H1 (cell line): ENCODE measurements around the gene CSF3R.

Source experiments
- CHD2 ChIP-seq: IDR thresholded peaks from 2 replicates; pipeline ENCODE4 v1.6.1; 2012; ENCODE audit warnings: low read length, improper control_type of control experiment
- JUND ChIP-seq: IDR thresholded peaks from 2 replicates; pipeline ENCODE4 v1.6.1; 2011; ENCODE audit warnings: mild to moderate bottlenecking, improper control_type of control experiment, low read length
- MAFK ChIP-seq: IDR thresholded peaks from 2 replicates; pipeline ENCODE4 v1.6.1; 2012; ENCODE audit warnings: low read depth, mild to moderate bottlenecking, improper control_type of control experiment, low read length
- POLR2AphosphoS5 ChIP-seq: IDR thresholded peaks from 2 replicates; pipeline ENCODE4 v1.6.1; 2011; ENCODE audit warnings: low read depth, low read length
- RAD21 ChIP-seq, 2 experiments: IDR thresholded peaks in 1 of 2; conservative IDR thresholded peaks in 1 of 2; 2 replicates each; pipeline ENCODE4 v1.6.1; 2011; ENCODE audit warnings: low read depth in 2 of 2, low read length in 2 of 2, improper control_type of control experiment in 1 of 2, inconsistent platforms in 1 of 2, mild to moderate bottlenecking in 1 of 2, moderate library complexity in 1 of 2
- SIRT6 ChIP-seq: IDR thresholded peaks from one replicate; pipeline ENCODE4 v1.7.1; 2012; ENCODE audit warnings: low read length, inconsistent platforms
- SRF ChIP-seq: IDR thresholded peaks from 2 replicates; pipeline ENCODE4 v1.6.1; 2011; ENCODE audit warnings: mild to moderate bottlenecking, low read depth, low read length, moderate library complexity
- SUZ12 ChIP-seq: fragments of 200-600 bp; sonication (generic); IDR thresholded peaks from 2 replicates; pipeline ENCODE4 v1.6.1; 2012; ENCODE audit warnings: mild to moderate bottlenecking, inconsistent platforms, low read length, moderate library complexity, mixed read lengths
- TAF1 ChIP-seq: IDR thresholded peaks from 2 replicates; pipeline ENCODE4 v1.6.1; 2011; ENCODE audit warnings: mild to moderate bottlenecking, low read depth, low read length
- YY1 ChIP-seq: IDR thresholded peaks from 2 replicates; pipeline ENCODE4 v1.6.1; 2011; ENCODE audit warnings: low read depth, mild to moderate bottlenecking, low read length
- TF ChIP-seq, protein P1 (sequence below), 3 experiments: IDR thresholded peaks; 1 replicate in 2 of 3; 2 replicates in 1 of 3; pipeline versions ENCODE4 v1.5.1 to v1.6.1; 2011; ENCODE audit warnings: low read length in 3 of 3, mild to moderate bottlenecking in 3 of 3, inconsistent platforms in 2 of 3, low read depth in 1 of 3, moderate library complexity in 1 of 3; ENCODE audit not compliant: insufficient read depth in 1 of 3; ENCODE audit errors: control extremely low read depth in 1 of 3
- TF ChIP-seq, protein P2 (sequence below): IDR thresholded peaks from 2 replicates; pipeline ENCODE4 v1.6.1; 2012; ENCODE audit warnings: inconsistent platforms

DNA sequence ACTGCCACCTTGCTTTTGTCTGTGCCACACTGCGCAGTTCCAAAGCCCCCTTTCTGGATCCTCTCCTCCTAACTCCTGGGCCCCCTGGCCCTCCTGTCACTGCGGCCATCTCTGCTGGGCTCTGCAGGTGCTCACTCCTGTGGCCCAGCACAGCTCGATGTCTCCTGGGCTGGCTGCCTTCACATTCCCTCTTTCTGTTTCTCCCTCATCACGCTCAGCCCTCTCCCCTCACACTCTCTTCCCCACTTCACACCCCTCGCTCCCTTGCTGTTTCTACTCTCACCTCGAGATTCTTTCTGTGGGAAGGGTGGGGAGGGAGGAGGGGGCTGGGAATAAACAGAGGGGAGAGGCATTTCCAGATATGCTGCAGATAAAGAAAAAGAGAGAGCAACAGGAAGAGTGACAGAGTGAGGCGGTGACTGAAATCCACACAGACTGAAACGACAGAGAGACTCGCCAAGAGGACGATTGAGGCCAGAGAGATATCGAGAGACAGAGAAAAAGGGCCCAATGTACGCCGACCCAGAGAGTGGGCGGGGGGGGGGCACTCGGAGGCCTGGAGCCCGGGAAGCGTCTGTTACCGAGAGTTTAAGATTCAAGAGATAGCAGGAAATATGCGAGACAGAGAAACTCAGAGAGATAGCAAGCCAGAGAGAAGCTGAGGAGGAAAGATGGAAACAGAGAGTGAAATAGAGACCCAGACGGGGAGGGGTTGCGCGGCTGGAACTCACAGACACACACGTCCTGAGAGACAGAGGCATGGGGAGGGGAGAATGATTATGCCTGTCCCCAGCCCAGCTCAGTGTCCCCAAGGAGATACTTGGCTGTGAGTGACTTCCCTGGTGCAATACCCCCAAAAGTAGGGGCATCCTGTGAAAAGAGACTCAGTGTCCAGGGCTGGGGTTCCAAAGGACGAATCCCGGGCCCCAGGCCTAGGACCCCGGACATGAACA lies 666 bp downstream of the CSF3R start:
- TF ChIP-seq JUND (no peak), CHD2 (no peak), SRF (no peak), RAD21 (IDR thresholded peaks at IDR 0.05 in 1 of 2, conservative IDR thresholded peaks at IDR 0.05 in 1 of 2; ENCODE audit: low read depth in 2 of 2, low read length in 2 of 2) (no peak), SUZ12 (no peak), TAF1 (no peak), SIRT6 (no peak), YY1 (no peak), MAFK (no peak), POLR2AphosphoS5 (no peak)
- TF ChIP-seq, protein P1, sequence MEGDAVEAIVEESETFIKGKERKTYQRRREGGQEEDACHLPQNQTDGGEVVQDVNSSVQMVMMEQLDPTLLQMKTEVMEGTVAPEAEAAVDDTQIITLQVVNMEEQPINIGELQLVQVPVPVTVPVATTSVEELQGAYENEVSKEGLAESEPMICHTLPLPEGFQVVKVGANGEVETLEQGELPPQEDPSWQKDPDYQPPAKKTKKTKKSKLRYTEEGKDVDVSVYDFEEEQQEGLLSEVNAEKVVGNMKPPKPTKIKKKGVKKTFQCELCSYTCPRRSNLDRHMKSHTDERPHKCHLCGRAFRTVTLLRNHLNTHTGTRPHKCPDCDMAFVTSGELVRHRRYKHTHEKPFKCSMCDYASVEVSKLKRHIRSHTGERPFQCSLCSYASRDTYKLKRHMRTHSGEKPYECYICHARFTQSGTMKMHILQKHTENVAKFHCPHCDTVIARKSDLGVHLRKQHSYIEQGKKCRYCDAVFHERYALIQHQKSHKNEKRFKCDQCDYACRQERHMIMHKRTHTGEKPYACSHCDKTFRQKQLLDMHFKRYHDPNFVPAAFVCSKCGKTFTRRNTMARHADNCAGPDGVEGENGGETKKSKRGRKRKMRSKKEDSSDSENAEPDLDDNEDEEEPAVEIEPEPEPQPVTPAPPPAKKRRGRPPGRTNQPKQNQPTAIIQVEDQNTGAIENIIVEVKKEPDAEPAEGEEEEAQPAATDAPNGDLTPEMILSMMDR (IDR thresholded peaks at IDR 0.05; ENCODE audit: control extremely low read depth in 1 of 3, insufficient read depth in 1 of 3, low read depth in 1 of 3, low read length in 3 of 3): no peak
- TF ChIP-seq, protein P2, sequence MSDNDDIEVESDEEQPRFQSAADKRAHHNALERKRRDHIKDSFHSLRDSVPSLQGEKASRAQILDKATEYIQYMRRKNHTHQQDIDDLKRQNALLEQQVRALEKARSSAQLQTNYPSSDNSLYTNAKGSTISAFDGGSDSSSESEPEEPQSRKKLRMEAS: no peak
